Left ventricle myocardium inferior (tissue), 1 donor: ENCODE data around the gene CUBN. TPM values are rescaled to one million over a fixed set of nuclear protein-coding genes. Genes with fewer than 3 reads are reported as not detected.
A peak's percentile ranks its signal among the peaks of the same experiment; 100 is the strongest.

Source experiments
- DNase-seq: peaks from one replicate; pipeline ENCODE4 v3.0.0-alpha.2; 2020
- H3K27ac ChIP-seq: fragments of 200-600 bp; replicated peaks from 2 replicates; pipeline ENCODE4 v1.8.0; 2021
- H3K27me3 ChIP-seq: fragments of 200-600 bp; 2 replicates; pipeline ENCODE4 v1.8.0; 2021; ENCODE audit warnings: low read depth
- H3K36me3 ChIP-seq: fragments of 200-600 bp; 2 replicates; pipeline ENCODE4 v1.8.0; 2021
- H3K4me1 ChIP-seq: fragments of 200-600 bp; 2 replicates; pipeline ENCODE4 v1.8.0; 2021
- H3K4me3 ChIP-seq: fragments of 200-600 bp; 2 replicates; pipeline ENCODE4 v1.8.0; 2021; ENCODE audit warnings: mild to moderate bottlenecking, moderate library complexity
- H3K9me3 ChIP-seq: fragments of 200-600 bp; replicated peaks from 2 replicates; pipeline ENCODE4 v1.8.0; 2021
- CTCF ChIP-seq: fragments of 200-600 bp; IDR thresholded peaks from 2 replicates; pipeline ENCODE4 v1.8.0; 2021; ENCODE audit warnings: antibody characterized with exemption, mild to moderate bottlenecking, borderline replicate concordance
- intact Hi-C: fragments of 100-400 bp; cut with micrococcal nuclease; formaldehyde crosslinking; loops from one replicate; pipeline ENCODE4 v1.11.0; 2022
- total RNA-seq: library from RNA; stranded (reverse); fragmentation: NEBNext Ultra II Directional; extraction: Animal tissue kit (Norgen Biotek cat#: 25700); gene quantifications from one replicate; pipeline ENCODE4 v1.2.1, GENCODE V29; 2021
- donor health status: DM: no; HTN: yes; CAD: no; lungs with severe emphysema.

Gene CUBN
- total RNA-seq, 1 donor from 2014 or later: 0.44 TPM

- peaks cover 18% of the 10 kb centered on the region for H3K9me3 ChIP-seq
- no peaks in the 10 kb centered on the region for H3K36me3 ChIP-seq
- no peak for TF ChIP-seq CTCF
- H3K27me3 ChIP-seq: no peaks in the 10 kb centered on the region
- intact Hi-C loops: no loop called here
- no peak for DNase-seq
- H3K4me3 ChIP-seq: no peak overlapping the region
- no peak overlapping the region for H3K27ac ChIP-seq
- H3K4me1 ChIP-seq: peaks cover 27% of the 10 kb centered on the region
These were observed 309.2 kb downstream of the CUBN start for GRCh38 chr10:16820421-16820820.

GRCh38 chr10:16820018-16820417, 309.6 kb downstream of the CUBN start:
- Histone ChIP-seq H3K9me3 (peaks cover 18% of the 10 kb centered on the region), H3K4me3 (no peak overlapping the region), H3K27me3 (no peaks in the 10 kb centered on the region), H3K27ac (no peak overlapping the region), H3K36me3 (no peaks in the 10 kb centered on the region), H3K4me1 (peaks cover 31% of the 10 kb centered on the region)
- no peak for DNase-seq
- no peak for TF ChIP-seq CTCF
- intact Hi-C loops: no loop called here

- peaks cover 18% of the 10 kb centered on the region for H3K9me3 ChIP-seq
- no peak for DNase-seq
- H3K27ac ChIP-seq: no peak overlapping the region
- intact Hi-C loops: no loop called here
- TF ChIP-seq CTCF: no peak
- H3K4me1 ChIP-seq: peaks cover 36% of the 10 kb centered on the region
- H3K27me3 ChIP-seq: no peaks in the 10 kb centered on the region
- no peaks in the 10 kb centered on the region for H3K36me3 ChIP-seq
- H3K4me3 ChIP-seq: no peak overlapping the region
These were observed 310.2 kb downstream of the CUBN start for GRCh38 chr10:16819436-16819835.

- intact Hi-C loops: no loop called here
- TF ChIP-seq CTCF: no peak
- H3K27ac ChIP-seq: no peak overlapping the region
- peaks cover 40% of the 10 kb centered on the region for H3K4me1 ChIP-seq
- no peaks in the 10 kb centered on the region for H3K27me3 ChIP-seq
- peaks cover 18% of the 10 kb centered on the region for H3K9me3 ChIP-seq
- no peak overlapping the region for H3K4me3 ChIP-seq
- DNase-seq: no peak
- no peaks in the 10 kb centered on the region for H3K36me3 ChIP-seq
These were observed 310.6 kb downstream of the CUBN start for GRCh38 chr10:16819026-16819425.

GRCh38 chr10:16817125-16818019, 312.2 kb downstream of the CUBN start, which contains the start of gene RSU1:
TSS of gene RSU1 (minus strand) at chr10:16817424. CDS start at chr10:16817081, 343 bp downstream.
- Histone ChIP-seq H3K27ac (peak within 1 kb of the TSS; percentile 95), H3K4me1 (peaks cover 54% of the 10 kb centered on the region), H3K4me3 (peak within 1 kb of the TSS; percentile 77), H3K36me3 (no peaks in the 10 kb centered on the region), H3K27me3 (no peaks in the 10 kb centered on the region), H3K9me3 (peaks cover 10% of the 10 kb centered on the region)
- DNase-seq: peak; percentile 100
- intact Hi-C loops: no loop called here
- TF ChIP-seq CTCF: no peak
